ENCODE data around the gene NOD1. TPM values are rescaled to one million over a fixed set of nuclear protein-coding genes. Genes with fewer than 3 reads are reported as not detected.
A peak's percentile ranks its signal among the peaks of the same experiment; 100 is the strongest.

Gene NOD1
- total and polyA plus RNA-seq, 11 donors = 5.3 to 28.8 (median 9.0) TPM

- ATAC-seq (no peak), DNase-seq (no peak)
- 95 to 98% (median 96%) methylated on average over 5 of the region's 5 CpGs for WGBS, 4 donors
- Histone ChIP-seq H3K4me1 (peaks cover 0 to 31% (median 12%) of the 10 kb centered on the region in 12 donors), H3K9me3 (no peaks in the 10 kb centered on the region), H3K36me3 (peaks cover 0 to 41% (median 19%) of the 10 kb centered on the region in 9 donors), H3K27me3 (no peaks in the 10 kb centered on the region), H3K27ac (no peak overlapping the region), H3K4me3 (no peak overlapping the region)
- intact Hi-C loops (cut with DNase I) = loop anchor here in 2 of 10 donors (5.0 to 10.0 kb wide), 3 partner anchors 34 to 336 kb away; no protein-coding TSS in a partner anchor
- TF ChIP-seq POLR2A (IDR thresholded peaks at IDR 0.05) (no peak), CTCF (IDR thresholded peaks at IDR 0.05) (no peak)
Measured at GRCh38 chr7:30501264-30501663, 22.7 kb upstream of the NOD1 start.

GRCh38 chr7:30493228-30493627 is 14.6 kb upstream of the NOD1 start:
- Histone ChIP-seq H3K9me3 (peaks cover 0 to 20% (median 0%) of the 10 kb centered on the region in 12 donors), H3K27ac (no peak overlapping the region), H3K27me3 (no peaks in the 10 kb centered on the region), H3K36me3 (peaks cover 0 to 19% (median 15%) of the 10 kb centered on the region in 9 donors), H3K4me1 (no peaks in the 10 kb centered on the region), H3K4me3 (no peak overlapping the region)
- intact Hi-C loops (cut with DNase I) = no loop called here
- DNase-seq (no peak), ATAC-seq (no peak)
- no peak for TF ChIP-seq POLR2A (IDR thresholded peaks at IDR 0.05)
- TF ChIP-seq CTCF (IDR thresholded peaks at IDR 0.05) = no peak

GRCh38 chr7:30491417-30491816 is 12.8 kb upstream of the NOD1 start:
- ATAC-seq (no peak), DNase-seq (no peak)
- Histone ChIP-seq H3K4me1 (peaks cover 0 to 6% (median 0%) of the 10 kb centered on the region in 12 donors), H3K36me3 (peaks cover 0 to 2% (median 1%) of the 10 kb centered on the region in 9 donors), H3K4me3 (no peak overlapping the region), H3K27me3 (no peaks in the 10 kb centered on the region), H3K9me3 (peaks cover 0 to 20% (median 0%) of the 10 kb centered on the region in 12 donors), H3K27ac (no peak overlapping the region)
- intact Hi-C loops (cut with DNase I) = no loop called here
- TF ChIP-seq POLR2A (IDR thresholded peaks at IDR 0.05) (no peak), CTCF (IDR thresholded peaks at IDR 0.05) (no peak)

- Histone ChIP-seq H3K9me3 (peaks cover 0 to 20% (median 0%) of the 10 kb centered on the region in 12 donors), H3K27me3 (no peaks in the 10 kb centered on the region), H3K36me3 (no peaks in the 10 kb centered on the region), H3K4me1 (peaks cover 0 to 6% (median 0%) of the 10 kb centered on the region in 12 donors), H3K27ac (no peak overlapping the region), H3K4me3 (no peak overlapping the region)
- DNase-seq (no peak), ATAC-seq (peak in 2 of 4 donors; percentile 49 to 54)
- TF ChIP-seq CTCF (IDR thresholded peaks at IDR 0.05) (no peak), POLR2A (IDR thresholded peaks at IDR 0.05) (no peak)
- intact Hi-C loops (cut with DNase I) = no loop called here
- WGBS, 4 donors = 48 to 61% (median 53%) methylated on average over 1 of the region's 1 CpG
Measured at GRCh38 chr7:30487371-30487770, 8.8 kb upstream of the NOD1 start.

Data from heart left ventricle (tissue), 16 donors.